Adrenal gland (tissue), 5 donors: ENCODE results near the gene CD44.

ENCODE experiments used
- CTCF ChIP-seq, 6 experiments: fragments of 450-650 bp in 4 of 6; fragments of 200-600 bp in 2 of 6; sonication (generic) in 1 of 6; IDR thresholded peaks; 1 replicate in 5 of 6; 2 replicates in 1 of 6; pipeline versions ENCODE4 v1.5.1 to v1.8.0; 2016 to 2021; ENCODE audit warnings: antibody characterized with exemption in 6 of 6, mild to moderate bottlenecking in 2 of 6, moderate library complexity in 1 of 6
- POLR2A ChIP-seq, 2 donors: fragments of 450-650 bp; IDR thresholded peaks; one replicate each; pipeline ENCODE4 v1.6.1; 2017; ENCODE audit warnings: antibody characterized with exemption in 2 of 2, mild to moderate bottlenecking in 2 of 2, moderate library complexity in 1 of 2
- donor health status: DM: no; HTN: no; CAD: no.

- TF ChIP-seq CTCF (IDR thresholded peaks at IDR 0.05) (no peak), POLR2A (IDR thresholded peaks at IDR 0.05) (no peak)
These were observed 72.0 kb downstream of the CD44 start for GRCh38 chr11:35210876-35211546.
